Brain pericyte (primary cell): ENCODE data around the gene EXOSC1.
"Not testable (repeated sequence)": the region's sequence is repeated elsewhere in the genome, so short reads cannot be mapped to it uniquely, and the experiment has no call there.

ENCODE experiments used
- DNase-seq: peaks from one replicate; pipeline ENCODE4 v3.0.0-alpha.2; 2012; ENCODE audit warnings: low read depth, low spot score

The EXOSC1 gene

GRCh38 chr10:97408496-97408992 lies 37.3 kb downstream of the EXOSC1 start:
- DNase-seq = no peak

- no peak for DNase-seq
These were observed 37.9 kb downstream of the EXOSC1 start for GRCh38 chr10:97407952-97408248.

- peak; percentile 43 for DNase-seq
These were observed 38.4 kb downstream of the EXOSC1 start for GRCh38 chr10:97407211-97407951.

GRCh38 chr10:97406483-97406882 lies 39.3 kb downstream of the EXOSC1 start:
- DNase-seq = not testable (repeated sequence)

DNA sequence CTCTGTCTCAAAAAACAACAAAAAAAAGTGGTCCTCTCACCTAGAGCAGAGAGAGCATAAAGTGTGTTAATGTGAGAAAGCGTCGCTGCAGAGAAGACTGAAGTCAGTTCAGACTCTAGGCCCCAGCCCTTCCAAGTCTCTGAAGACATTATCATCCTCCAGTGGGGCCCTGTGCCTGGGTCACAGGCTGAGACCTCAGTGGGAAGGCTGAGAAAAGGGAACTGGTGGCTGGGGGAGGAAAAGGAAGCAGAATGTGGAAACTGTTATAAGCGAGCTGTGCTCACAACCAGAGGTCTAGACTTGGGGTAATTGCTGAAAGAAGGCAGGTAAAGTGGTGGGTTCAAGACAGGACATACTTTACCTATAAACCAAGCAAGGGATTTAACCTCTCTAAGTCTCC lies 39.7 kb downstream of the EXOSC1 start:
- no peak for DNase-seq

GRCh38 chr10:97404044-97404443 lies 41.8 kb downstream of the EXOSC1 start:
- no peak for DNase-seq

DNA sequence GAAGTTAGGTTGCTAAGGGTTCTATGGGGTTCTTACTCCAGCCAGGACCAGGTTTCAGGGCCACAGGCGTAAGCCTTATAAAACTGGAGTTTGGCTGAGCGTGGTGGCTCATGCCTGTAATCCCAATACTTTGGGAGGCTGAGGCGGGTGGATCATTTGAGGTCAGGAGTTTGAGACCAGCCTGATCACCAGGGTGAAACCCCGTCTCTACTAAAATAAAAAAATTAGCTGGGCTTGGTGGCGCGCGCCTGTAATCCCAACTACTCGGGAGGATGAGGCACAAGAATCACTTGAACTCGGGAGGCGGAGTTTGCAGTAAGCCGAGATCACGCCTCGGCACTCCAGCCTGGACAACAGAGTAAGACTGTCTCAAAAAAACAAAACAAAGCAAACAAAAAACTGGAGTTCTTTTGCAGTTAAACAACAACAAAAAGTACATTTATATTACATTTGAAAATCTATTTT lies 44.3 kb downstream of the EXOSC1 start:
- DNase-seq = no peak

- DNase-seq = peak; percentile 82
These were observed 44.9 kb downstream of the EXOSC1 start, which contains the start of gene RRP12 for GRCh38 chr10:97400665-97401454. TSS of gene RRP12 (minus strand) at chr10:97401340. CDS start at chr10:97401231, 109 bp downstream.

DNA sequence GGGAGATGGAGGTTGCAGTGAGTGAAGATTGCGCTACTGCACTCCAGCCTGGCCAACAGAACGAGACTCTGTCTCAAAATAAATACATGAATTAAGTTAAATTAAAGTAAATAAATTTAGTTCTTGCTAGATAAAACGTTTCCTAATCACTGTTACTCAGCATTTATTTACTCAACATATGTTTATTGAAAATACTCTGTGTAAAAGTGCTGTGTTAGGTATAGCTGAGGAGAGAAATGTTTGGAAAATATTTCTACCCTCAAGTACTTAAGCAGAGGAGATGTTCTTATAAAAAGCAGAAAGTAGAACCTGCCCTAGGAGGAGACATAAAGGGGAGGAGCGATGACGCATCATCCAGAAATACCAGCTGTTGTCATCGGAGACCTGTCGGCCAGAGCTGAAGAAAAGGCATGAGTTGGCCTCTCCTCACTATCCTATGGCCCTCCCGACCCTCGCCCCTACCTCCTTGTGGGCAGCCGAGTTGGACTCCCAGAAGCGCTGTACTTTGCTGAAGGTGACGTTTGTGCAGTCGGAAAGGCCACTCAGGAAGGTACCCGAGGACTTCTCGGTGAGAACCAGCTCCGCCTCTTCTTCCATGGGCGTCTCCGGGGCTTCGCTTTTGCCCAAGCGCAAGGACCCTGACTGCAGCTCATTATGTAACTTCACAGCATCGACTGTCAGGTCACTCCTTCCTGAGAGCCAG lies 45.8 kb downstream of the EXOSC1 start:
- no peak for DNase-seq

DNA sequence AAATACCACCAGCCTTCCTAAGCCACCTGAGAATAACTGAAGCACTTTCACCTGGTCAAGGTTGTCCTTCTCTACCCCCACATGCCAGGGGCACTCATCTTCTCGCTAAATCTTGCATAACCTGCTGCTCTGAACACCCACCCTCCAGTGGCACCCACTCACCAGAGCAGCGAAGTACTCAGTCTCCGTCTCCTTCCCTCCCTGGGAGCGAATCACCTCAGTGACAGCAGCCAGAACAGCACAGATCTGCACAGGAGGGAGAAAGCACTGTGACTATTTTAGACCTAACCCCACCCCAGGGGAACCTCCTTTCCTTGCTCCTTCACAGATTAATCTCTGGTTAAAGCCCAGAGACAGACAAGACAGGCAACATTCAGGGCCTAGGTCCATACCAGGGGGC lies 49.8 kb downstream of the EXOSC1 start:
- no peak for DNase-seq

- no peak for DNase-seq
These were observed 52.7 kb downstream of the EXOSC1 start for GRCh38 chr10:97393034-97393573.

GRCh38 chr10:97390091-97390490 lies 55.7 kb downstream of the EXOSC1 start:
- no peak for DNase-seq

GRCh38 chr10:97388152-97388551 lies 57.7 kb downstream of the EXOSC1 start:
- DNase-seq = no peak
